H1 (cell line): ENCODE measurements around the gene TCEAL4. TPM values are rescaled to one million over a fixed set of nuclear protein-coding genes. Genes with fewer than 3 reads are reported as not detected.

Source experiments
- CTCF ChIA-PET: fragments of 300-600 bp; sonication (Branson Sonifier 250); formaldehyde crosslinking; loops from one replicate; lab custom pipeline; 2021; ENCODE audit not compliant: partially characterized antibody; lab: Charles Lee
- POLR2A ChIA-PET: fragments of 300-600 bp; sonication (Branson Sonifier 250); formaldehyde crosslinking; loops from one replicate; lab custom pipeline; 2021; ENCODE audit warnings: inconsistent platforms; ENCODE audit not compliant: partially characterized antibody; lab: Charles Lee
- DNase-seq, 2 experiments: peaks; one replicate each; pipeline versions ENCODE4 v3.0.0 to v3.0.0-alpha.2; 2010 to 2022; ENCODE audit warnings: low spot score in 2 of 2, low read depth in 1 of 2, mixed read lengths in 1 of 2
- FAIRE-seq: peaks from 2 replicates; lab custom pipeline; 2011; peaks lifted over from hg19 to GRCh38; lab: Jason Lieb, UNC
- H2AFZ ChIP-seq: 2 replicates; pipeline ENCODE4 v1.8.1; 2012; ENCODE audit warnings: low read length, inconsistent platforms
- H2AK5ac ChIP-seq: 2 replicates; pipeline ENCODE4 v1.6.1; 2013; ENCODE audit warnings: low read depth, low read length
- H2BK120ac ChIP-seq: replicated peaks from 2 replicates; pipeline ENCODE3; 2013; ENCODE audit warnings: low read depth, low read length, inconsistent platforms
- H2BK12ac ChIP-seq: 2 replicates; pipeline ENCODE4 v1.6.1; 2013; ENCODE audit warnings: low read depth, low read length
- H2BK15ac ChIP-seq: 2 replicates; pipeline ENCODE4 v1.6.1; 2013; ENCODE audit warnings: low read length
- H2BK20ac ChIP-seq: 2 replicates; pipeline ENCODE4 v1.6.1; 2013; ENCODE audit warnings: low read length
- H2BK5ac ChIP-seq: 2 replicates; pipeline ENCODE4 v1.6.1; 2013; ENCODE audit warnings: low read depth, low read length
- H3K14ac ChIP-seq: 2 replicates; pipeline ENCODE4 v1.6.1; 2013; ENCODE audit warnings: inconsistent platforms; ENCODE audit not compliant: insufficient read length
- H3K18ac ChIP-seq: 2 replicates; pipeline ENCODE4 v1.6.1; 2013; ENCODE audit warnings: low read length; ENCODE audit errors: extremely low read depth
- H3K23ac ChIP-seq: 2 replicates; pipeline ENCODE4 v1.6.1; 2013; ENCODE audit warnings: inconsistent platforms; ENCODE audit not compliant: insufficient read length
- H3K23me2 ChIP-seq: 2 replicates; pipeline ENCODE4 v1.6.1; 2013; ENCODE audit warnings: low read depth, low read length
- H3K27ac ChIP-seq: 2 replicates; pipeline ENCODE4 v1.6.1; 2011; ENCODE audit warnings: low read depth, low read length, inconsistent platforms
- H3K27me3 ChIP-seq, 4 experiments: replicated peaks in 1 of 4; 1 replicate in 1 of 4; 2 replicates in 3 of 4; pipeline versions ENCODE4 v1.6.1 to v1.8.1; 2011 to 2013; ENCODE audit warnings: low read length in 3 of 4, mild to moderate bottlenecking in 3 of 4, inconsistent platforms in 2 of 4, mixed read lengths in 2 of 4, moderate library complexity in 1 of 4; ENCODE audit not compliant: control insufficient read depth in 3 of 4, insufficient read depth in 3 of 4; ENCODE audit errors: extremely low read depth in 1 of 4
- H3K36me3 ChIP-seq, 4 experiments: 2 replicates each; pipeline versions ENCODE4 v1.6.1 to v1.8.1; 2011 to 2013; ENCODE audit warnings: mild to moderate bottlenecking in 4 of 4, low read length in 3 of 4, moderate library complexity in 2 of 4, control low read depth in 1 of 4, inconsistent platforms in 1 of 4; ENCODE audit not compliant: insufficient read depth in 4 of 4, control insufficient read depth in 2 of 4
- H3K4ac ChIP-seq: replicated peaks from 2 replicates; pipeline ENCODE3; 2013; ENCODE audit warnings: low read length, low read depth, mixed read lengths, inconsistent platforms; ENCODE audit not compliant: insufficient read length
- H3K4me1 ChIP-seq, 4 experiments: replicated peaks in 1 of 4; 1 replicate in 1 of 4; 2 replicates in 3 of 4; pipeline versions ENCODE4 v1.6.1 to v1.8.1; 2011 to 2013; ENCODE audit warnings: low read length in 3 of 4, inconsistent platforms in 2 of 4, mixed read lengths in 1 of 4; ENCODE audit not compliant: insufficient read depth in 4 of 4, control insufficient read depth in 3 of 4
- H3K4me2 ChIP-seq, 2 experiments: 2 replicates each; pipeline versions ENCODE4 v1.6.1 to v1.8.1; 2011 to 2013; ENCODE audit warnings: low read depth in 2 of 2, low read length in 2 of 2, control low read depth in 1 of 2, inconsistent platforms in 1 of 2, mild to moderate bottlenecking in 1 of 2; ENCODE audit not compliant: insufficient read depth in 1 of 2
- H3K4me3 ChIP-seq, 4 experiments: fragments of 200-600, 300-600 bp in 1 of 4; sonication (generic), shearing (Covaris generic), sonication (Bioruptor Twin) in 1 of 4; 2 replicates each; pipeline versions ENCODE4 v1.5.1 to v1.8.1; 2011 to 2016; ENCODE audit warnings: low read length in 4 of 4, low read depth in 3 of 4, control low read depth in 2 of 4, inconsistent platforms in 2 of 4, mild to moderate bottlenecking in 2 of 4, mixed read lengths in 1 of 4, moderate library complexity in 1 of 4; ENCODE audit not compliant: insufficient read depth in 2 of 4; ENCODE audit errors: extremely low read depth in 1 of 4
- H3K56ac ChIP-seq: replicated peaks from 2 replicates; pipeline ENCODE3; 2013; ENCODE audit warnings: low read depth, mild to moderate bottlenecking, mixed read lengths, low read length, inconsistent platforms; ENCODE audit not compliant: insufficient read length
- H3K79me1 ChIP-seq: 2 replicates; pipeline ENCODE4 v1.6.1; 2013; ENCODE audit warnings: low read depth, low read length, control low read depth
- H3K79me2 ChIP-seq, 2 experiments: 2 replicates each; pipeline versions ENCODE4 v1.6.1 to v1.8.1; 2012 to 2013; ENCODE audit warnings: low read length in 2 of 2, mild to moderate bottlenecking in 2 of 2, inconsistent platforms in 1 of 2; ENCODE audit not compliant: insufficient read depth in 2 of 2, control insufficient read depth in 1 of 2
- H3K9ac ChIP-seq, 4 experiments: replicated peaks in 1 of 4; 1 replicate in 1 of 4; 2 replicates in 3 of 4; pipeline versions ENCODE4 v1.6.1 to v1.8.1; 2011 to 2013; ENCODE audit warnings: low read depth in 3 of 4, low read length in 3 of 4, control low read depth in 2 of 4, mild to moderate bottlenecking in 2 of 4, moderate library complexity in 2 of 4, inconsistent platforms in 1 of 4; ENCODE audit errors: extremely low read depth in 1 of 4
- H3K9me3 ChIP-seq, 2 experiments: 2 replicates each; pipeline versions ENCODE4 v1.6.1 to v1.8.1; 2012 to 2013; ENCODE audit warnings: mild to moderate bottlenecking in 2 of 2, moderate library complexity in 2 of 2, control low read depth in 1 of 2, inconsistent platforms in 1 of 2, low read depth in 1 of 2, low read length in 1 of 2, mixed read lengths in 1 of 2; ENCODE audit not compliant: insufficient read depth in 2 of 2
- H4K20me1 ChIP-seq, 2 experiments: replicated peaks in 1 of 2; 2 replicates each; pipeline versions ENCODE3 to v1.8.1; 2011 to 2013; ENCODE audit warnings: inconsistent platforms in 2 of 2, low read length in 2 of 2, mild to moderate bottlenecking in 1 of 2; ENCODE audit not compliant: insufficient read depth in 2 of 2, control insufficient read depth in 1 of 2
- H4K5ac ChIP-seq: 2 replicates; pipeline ENCODE4 v1.6.1; 2013; ENCODE audit warnings: low read length, low read depth, mixed read lengths, inconsistent platforms; ENCODE audit not compliant: insufficient read length
- H4K8ac ChIP-seq: 2 replicates; pipeline ENCODE4 v1.8.0; 2013; ENCODE audit warnings: mild to moderate bottlenecking, moderate library complexity, low read length, inconsistent platforms; ENCODE audit not compliant: insufficient read depth; ENCODE audit errors: extremely low read depth
- H4K91ac ChIP-seq: replicated peaks from 2 replicates; pipeline ENCODE3; 2013; ENCODE audit warnings: low read length, mixed read lengths, inconsistent platforms; ENCODE audit not compliant: insufficient read length
- BRCA1 ChIP-seq: IDR thresholded peaks from 2 replicates; pipeline ENCODE4 v1.6.1; 2012; ENCODE audit warnings: low read depth, low read length, improper control_type of control experiment
- CEBPB ChIP-seq: IDR thresholded peaks from 2 replicates; pipeline ENCODE4 v1.6.1; 2012; ENCODE audit warnings: low read depth, low read length
- CTBP2 ChIP-seq: IDR thresholded peaks from 2 replicates; pipeline ENCODE4 v1.7.0; 2011; ENCODE audit warnings: borderline replicate concordance, mild to moderate bottlenecking, moderate library complexity, mixed read lengths, low read length; ENCODE audit not compliant: insufficient read depth, insufficient read length
- EP300 ChIP-seq, 2 experiments: IDR thresholded peaks; 1 replicate in 1 of 2; 2 replicates in 1 of 2; pipeline ENCODE4 v1.6.1; 2011 to 2012; ENCODE audit warnings: low read depth in 2 of 2, low read length in 2 of 2, mild to moderate bottlenecking in 2 of 2, borderline replicate concordance in 1 of 2, inconsistent platforms in 1 of 2, moderate library complexity in 1 of 2
- FOSL1 ChIP-seq: IDR thresholded peaks from 2 replicates; pipeline ENCODE4 v1.6.1; 2011; ENCODE audit warnings: mild to moderate bottlenecking, low read depth, low read length, moderate library complexity; ENCODE audit not compliant: insufficient read depth
- HDAC2 ChIP-seq, 2 experiments: fragments of 300-600 bp in 1 of 2; sonication (generic) in 1 of 2; IDR thresholded peaks; 2 replicates each; pipeline ENCODE4 v1.6.1; 2011 to 2012; ENCODE audit warnings: low read depth in 2 of 2, low read length in 2 of 2, mild to moderate bottlenecking in 2 of 2, moderate library complexity in 2 of 2, borderline replicate concordance in 1 of 2, inconsistent platforms in 1 of 2
- JUND ChIP-seq: IDR thresholded peaks from 2 replicates; pipeline ENCODE4 v1.6.1; 2011; ENCODE audit warnings: mild to moderate bottlenecking, improper control_type of control experiment, low read length
- KDM1A ChIP-seq: fragments of 200-600, 300-600 bp; sonication (generic); IDR thresholded peaks from 2 replicates; pipeline ENCODE4 v1.7.1; 2016; ENCODE audit warnings: mild to moderate bottlenecking, low read length, borderline replicate concordance
- KDM5A ChIP-seq: fragments of 200-600 bp; IDR thresholded peaks from 2 replicates; pipeline ENCODE4 v1.7.1; 2012; ENCODE audit warnings: mild to moderate bottlenecking, low read length, inconsistent platforms, mixed read lengths
- RNF2 ChIP-seq: fragments of 200-900, 300-1000 bp; sonication (generic); IDR thresholded peaks from 2 replicates; pipeline ENCODE4 v1.7.1; 2016; ENCODE audit warnings: borderline replicate concordance, low read depth, mild to moderate bottlenecking, antibody characterized with exemption, low read length; ENCODE audit not compliant: poor library complexity, severe bottlenecking; ENCODE audit errors: missing control alignments
- SP4 ChIP-seq: IDR thresholded peaks from 2 replicates; pipeline ENCODE4 v1.6.1; 2012; ENCODE audit warnings: low read length, inconsistent platforms
- SUZ12 ChIP-seq: fragments of 200-600 bp; sonication (generic); IDR thresholded peaks from 2 replicates; pipeline ENCODE4 v1.6.1; 2012; ENCODE audit warnings: mild to moderate bottlenecking, inconsistent platforms, low read length, moderate library complexity, mixed read lengths
- TAF7 ChIP-seq: optimal IDR thresholded peaks from 2 replicates; pipeline ENCODE3; 2011; ENCODE audit warnings: low read depth, mild to moderate bottlenecking, inconsistent platforms, low read length, moderate library complexity, borderline replicate concordance
- WGBS, 2 experiments: shearing (Covaris generic) in 1 of 2; methylation state at CpG; one replicate each; pipeline versions ENCODE4 v1.1.6 to v1.1.7; 2013 to 2015; ENCODE audit warnings: low lambda C conversion rate in 2 of 2, mixed read lengths in 2 of 2, inconsistent platforms in 1 of 2, low coverage in 1 of 2, missing lambda C conversion rate in 1 of 2; ENCODE audit not compliant: insufficient replicate concordance in 2 of 2, insufficient coverage in 1 of 2, insufficient read length in 1 of 2; ENCODE audit errors: extremely low coverage in 1 of 2, missing lambda C conversion rate in 1 of 2; 5-methylcytosine and 5-hydroxymethylcytosine counted together
- polyA plus RNA-seq, 7 experiments: library from polyadenylated mRNA; depleted of rRNA in 3 of 7; stranded (reverse) in 5 of 7; unstranded in 2 of 7; fragments of >200 nt in 5 of 7; fragments of 200-250 nt in 2 of 7; gene quantifications; 1 replicate in 5 of 7; 2 replicates in 1 of 7; 4 replicates in 1 of 7; pipeline versions ENCODE4 v1.2.1 to v1.2.3, GENCODE V29; 2011 to 2013; ENCODE audit warnings: missing spikeins in 2 of 7, mixed read lengths in 2 of 7
- total RNA-seq: library from RNA; stranded (reverse); fragmentation: NEBNext Ultra II Directional; extraction: Animal tissue kit (Norgen Biotek cat#: 25700); gene quantifications from 2 replicates; pipeline ENCODE4 v1.2.1, GENCODE V29; 2021

TCEAL4 gene
- total and polyA plus RNA-seq, 2 of the 8 experiments (the other 6 are each of a cell fraction or from before 2014, with no cell fraction given), result 10.1 to 53.0 TPM

GRCh38 chrX:103550415-103551051, 34.8 kb upstream of the TCEAL4 start:
- FAIRE-seq, result no peak
- no peak overlapping the region for H3K9ac ChIP-seq
- 75% methylated on average over 3 of the region's 3 CpGs; no CpG with 5 or more reads in 1 of the 2 experiments for WGBS, 2 experiments
- TF ChIP-seq KDM5A, result no peak
- TF ChIP-seq TAF7, result no peak
- TF ChIP-seq SUZ12, result no peak
- no peak for TF ChIP-seq SP4
- TF ChIP-seq EP300 (IDR thresholded peaks at IDR 0.05; ENCODE audit: borderline replicate concordance in 1 of 2, low read depth in 2 of 2, low read length in 2 of 2), result no peak
- TF ChIP-seq BRCA1, result no peak
- TF ChIP-seq CEBPB, result no peak
- TF ChIP-seq KDM1A, result no peak
- no peak for TF ChIP-seq FOSL1
- no peak for TF ChIP-seq RNF2
- no peak for TF ChIP-seq HDAC2 (IDR thresholded peaks at IDR 0.05; ENCODE audit: borderline replicate concordance in 1 of 2, low read depth in 2 of 2, low read length in 2 of 2)
- no peak for TF ChIP-seq CTBP2
- no peak for TF ChIP-seq JUND

More at GRCh38 chrX:103550415-103551051, 34.8 kb upstream of the TCEAL4 start:
- Histone ChIP-seq H3K18ac (no peak overlapping the region), H2AK5ac (no peak overlapping the region), H3K27me3 (no peaks in the 10 kb centered on the region), H3K4me3 (no peak overlapping the region), H2BK20ac (no peak overlapping the region), H3K23me2 (no peaks in the 10 kb centered on the region), H3K36me3 (no peaks in the 10 kb centered on the region), H3K56ac (no peak overlapping the region), H2BK5ac (no peak overlapping the region), H3K9me3 (no peaks in the 10 kb centered on the region), H2BK120ac (no peak overlapping the region), H3K4ac (no peak overlapping the region), H4K8ac (no peak overlapping the region), H4K20me1 (no peaks in the 10 kb centered on the region), H4K5ac (no peak overlapping the region), H3K4me2 (no peak overlapping the region), H2BK12ac (no peak overlapping the region), H4K91ac (no peak overlapping the region), H2AFZ (no peak overlapping the region), H3K79me2 (no peaks in the 10 kb centered on the region), H3K79me1 (no peaks in the 10 kb centered on the region), H3K23ac (no peak overlapping the region), H3K14ac (no peak overlapping the region), H3K27ac (no peak overlapping the region), H3K4me1 (no peaks in the 10 kb centered on the region; a peak in 1 of 7 replicates), H2BK15ac (no peak overlapping the region)
- ChIA-PET POLR2A (no interaction called here), CTCF (no interaction called here)
- DNase-seq, result no peak
